SK-N-SH (cell line): ENCODE results near the gene KRT33A. TPM values are rescaled to one million over a fixed set of nuclear protein-coding genes. Genes with fewer than 3 reads are reported as not detected.

Experiments used
- CTCF ChIA-PET: fragments of 300-600, 350-600 bp; formaldehyde crosslinking; extraction: SDS; loops from one replicate; lab custom pipeline; 2021; lab: Yijun Ruan, JAX
- POLR2A ChIA-PET: fragments of 350-600 bp; sonication (Branson Sonifier 250); formaldehyde crosslinking; extraction: SDS; loops from one replicate; lab custom pipeline; 2020; ENCODE audit warnings: antibody characterized with exemption, inconsistent platforms; lab: Yijun Ruan, JAX
- DNase-seq: peaks from one replicate; pipeline ENCODE4 v3.0.0; 2012
- H2AFZ ChIP-seq: fragments of 200-600 bp; sonication (generic); 2 replicates; pipeline ENCODE4 v1.8.1; 2016; ENCODE audit warnings: antibody characterized with exemption, mild to moderate bottlenecking, low read depth
- H3F3A ChIP-seq: fragments of 200-600 bp; sonication (generic); replicated peaks from 2 replicates; pipeline ENCODE3; 2016; ENCODE audit warnings: antibody characterized with exemption, mild to moderate bottlenecking; ENCODE audit not compliant: insufficient read depth
- H3K27ac ChIP-seq, 2 experiments: fragments of 200-500 bp in 1 of 2; fragments of 200-600 bp in 1 of 2; sonication (Bioruptor generic) in 1 of 2; sonication (generic), shearing (Covaris generic) in 1 of 2; 2 replicates each; pipeline versions ENCODE4 v1.5.1 to v1.6.1; 2014 to 2016; ENCODE audit warnings: low read depth in 2 of 2, inconsistent platforms in 1 of 2, low read length in 1 of 2, mild to moderate bottlenecking in 1 of 2, mixed read lengths in 1 of 2
- H3K27me3 ChIP-seq: fragments of 200-600 bp; sonication (generic), shearing (Covaris generic); 2 replicates; pipeline ENCODE4 v1.6.1; 2016; ENCODE audit warnings: mixed run types; ENCODE audit not compliant: insufficient read depth
- H3K36me3 ChIP-seq, 2 experiments: fragments of 200-500 bp in 1 of 2; fragments of 200-600 bp in 1 of 2; sonication (Bioruptor generic) in 1 of 2; sonication (generic) in 1 of 2; replicated peaks in 1 of 2; 2 replicates each; pipeline versions ENCODE3 to v1.5.1; 2014 to 2016; ENCODE audit warnings: low read length in 1 of 2, mild to moderate bottlenecking in 1 of 2; ENCODE audit not compliant: insufficient read depth in 2 of 2, control insufficient read depth in 1 of 2
- H3K4me1 ChIP-seq, 2 experiments: fragments of 200-500 bp in 1 of 2; fragments of 200-600 bp in 1 of 2; sonication (Bioruptor generic) in 1 of 2; sonication (generic), shearing (Covaris generic) in 1 of 2; 2 replicates each; pipeline versions ENCODE4 v1.5.1 to v1.6.1; 2014 to 2016; ENCODE audit warnings: low read depth in 1 of 2, low read length in 1 of 2, mixed run types in 1 of 2; ENCODE audit not compliant: insufficient read depth in 2 of 2, control insufficient read depth in 1 of 2
- H3K4me2 ChIP-seq: fragments of 200-600 bp; sonication (generic), shearing (Covaris generic); 2 replicates; pipeline ENCODE4 v1.6.1; 2017; ENCODE audit warnings: mixed run types
- H3K4me3 ChIP-seq, 2 experiments: fragments of 200-500 bp in 1 of 2; fragments of 200-600 bp in 1 of 2; sonication (Bioruptor generic) in 1 of 2; sonication (generic), shearing (Covaris generic) in 1 of 2; 2 replicates each; pipeline versions ENCODE4 v1.5.1 to v1.8.1; 2014 to 2016; ENCODE audit warnings: low read depth in 2 of 2, inconsistent platforms in 1 of 2, low read length in 1 of 2, mild to moderate bottlenecking in 1 of 2, mixed read lengths in 1 of 2, moderate library complexity in 1 of 2
- H3K79me2 ChIP-seq: fragments of 200-600 bp; sonication (generic); 2 replicates; pipeline ENCODE4 v1.8.1; 2017; ENCODE audit warnings: mild to moderate bottlenecking; ENCODE audit not compliant: insufficient read depth
- H3K9ac ChIP-seq: fragments of 200-600 bp; sonication (generic); 2 replicates; pipeline ENCODE4 v1.6.1; 2017; ENCODE audit warnings: mixed run types
- H3K9me2 ChIP-seq: fragments of 200-600 bp; sonication (generic); 2 replicates; pipeline ENCODE4 v1.6.1; 2017; ENCODE audit warnings: mixed run types
- H3K9me3 ChIP-seq: fragments of 200-600 bp; sonication (generic); 2 replicates; pipeline ENCODE4 v1.6.1; 2017; ENCODE audit warnings: mixed run types, mild to moderate bottlenecking, moderate library complexity
- H4K20me1 ChIP-seq: fragments of 200-600 bp; sonication (generic); 2 replicates; pipeline ENCODE4 v1.6.1; 2017; ENCODE audit warnings: mild to moderate bottlenecking, mixed run types; ENCODE audit not compliant: insufficient read depth
- EP300 ChIP-seq, 2 experiments: IDR thresholded peaks; 2 replicates each; pipeline versions ENCODE4 v1.4.0 to v1.6.1; 2012; ENCODE audit warnings: borderline replicate concordance in 1 of 2, low read depth in 1 of 2, low read length in 1 of 2
- FOSL2 ChIP-seq: IDR thresholded peaks from 2 replicates; pipeline ENCODE4 v1.4.0; 2012; ENCODE audit warnings: low read depth, mild to moderate bottlenecking, moderate library complexity, borderline replicate concordance
- FOXJ3 ChIP-seq: sonication (generic); formaldehyde crosslinking; IDR thresholded peaks from 2 replicates; pipeline ENCODE4 v1.5.1; 2020; ENCODE audit warnings: mild to moderate bottlenecking, missing genetic modification reagents
- GABPA ChIP-seq: IDR thresholded peaks from 2 replicates; pipeline ENCODE4 v1.4.0; 2012; ENCODE audit warnings: low read depth, mild to moderate bottlenecking
- MXI1 ChIP-seq: IDR thresholded peaks from 2 replicates; pipeline ENCODE4 v1.6.1; 2012; ENCODE audit warnings: mild to moderate bottlenecking, low read depth, low read length, improper control_type of control experiment
- NFIC ChIP-seq: IDR thresholded peaks from 2 replicates; pipeline ENCODE4 v1.4.0; 2012; ENCODE audit warnings: borderline replicate concordance
- NRF1 ChIP-seq: IDR thresholded peaks from 2 replicates; pipeline ENCODE4 v1.6.1; 2012; ENCODE audit warnings: low read depth, mild to moderate bottlenecking, low read length
- RXRA ChIP-seq: IDR thresholded peaks from 2 replicates; pipeline ENCODE4 v1.4.0; 2012; ENCODE audit warnings: low read depth, mild to moderate bottlenecking, borderline replicate concordance
- SMC3 ChIP-seq: IDR thresholded peaks from 2 replicates; pipeline ENCODE4 v1.6.1; 2012; ENCODE audit warnings: low read depth, low read length, improper control_type of control experiment
- WGBS: methylation state at CpG from one replicate; pipeline ENCODE4 v1.1.6; 2017; ENCODE audit warnings: low lambda C conversion rate; 5-methylcytosine and 5-hydroxymethylcytosine counted together
- polyA plus RNA-seq, 3 experiments: library from polyadenylated mRNA; depleted of rRNA; stranded (reverse); fragments of >200 nt; gene quantifications; 2 replicates each; pipeline ENCODE4 v1.2.3, GENCODE V29; 2012
- TF ChIP-seq, protein P1 (sequence below): IDR thresholded peaks from 2 replicates; pipeline ENCODE4 v1.4.0; 2012; ENCODE audit warnings: low read depth
- TF ChIP-seq, protein P2 (sequence below): fragments of 200-600 bp; sonication (generic); IDR thresholded peaks from 2 replicates; pipeline ENCODE4 v1.6.1; 2017; ENCODE audit warnings: antibody characterized with exemption, mild to moderate bottlenecking, moderate library complexity
- TF ChIP-seq, protein P3 (sequence below): fragments of 150-350 bp; IDR thresholded peaks from 2 replicates; pipeline ENCODE4 v1.6.1; 2016; ENCODE audit warnings: mild to moderate bottlenecking, low read depth, low read length
- TF ChIP-seq, protein P4 (sequence below): IDR thresholded peaks from 2 replicates; pipeline ENCODE4 v1.6.1; 2012; ENCODE audit warnings: mild to moderate bottlenecking, low read depth, low read length, moderate library complexity
- TF ChIP-seq, protein P5 (sequence below): IDR thresholded peaks from 2 replicates; pipeline ENCODE4 v1.4.0; 2012; ENCODE audit warnings: low read depth, borderline replicate concordance

KRT33A gene
- polyA plus RNA-seq, 1 of the 3 experiments (the other 2 are of a cell fraction) = not detected

DNA sequence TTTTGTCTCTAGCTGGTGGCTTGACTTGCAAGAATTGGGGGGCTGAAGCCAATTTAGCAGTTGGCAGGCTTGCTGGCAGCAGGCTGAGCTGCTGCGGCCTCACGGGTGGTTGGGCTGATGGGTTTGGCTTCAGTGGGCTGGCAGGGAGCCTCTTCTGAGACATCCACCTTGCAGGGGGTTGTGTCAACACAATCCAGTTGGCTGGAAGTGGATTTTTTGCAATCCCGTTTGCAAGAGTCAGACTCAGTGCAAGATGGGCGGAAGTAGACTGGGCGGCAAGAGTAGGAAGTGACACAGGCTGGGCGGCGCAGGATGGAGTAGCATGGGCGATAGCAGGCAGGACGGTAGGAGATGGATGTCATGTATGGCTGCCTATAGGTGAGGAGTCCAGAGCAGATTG lies 43.0 kb downstream of the KRT33A start:
- H3K4me1 ChIP-seq = peaks cover 0 to 15% of the 10 kb centered on the region in 2 experiments; a peak in 1 of 4 replicates
- peaks cover 27% of the 10 kb centered on the region; the same call in 1 of the 2 replicates for H3K27me3 ChIP-seq
- H3K9me2 ChIP-seq = no peaks in the 10 kb centered on the region
- H3K9me3 ChIP-seq = no peaks in the 10 kb centered on the region
- no peaks in the 10 kb centered on the region for H3F3A ChIP-seq
- no peak overlapping the region for H3K4me2 ChIP-seq
- 59% methylated on average over 9 of the region's 9 CpGs for WGBS
- no peaks in the 10 kb centered on the region for H4K20me1 ChIP-seq
- no peak for DNase-seq
- TF ChIP-seq, protein P1, sequence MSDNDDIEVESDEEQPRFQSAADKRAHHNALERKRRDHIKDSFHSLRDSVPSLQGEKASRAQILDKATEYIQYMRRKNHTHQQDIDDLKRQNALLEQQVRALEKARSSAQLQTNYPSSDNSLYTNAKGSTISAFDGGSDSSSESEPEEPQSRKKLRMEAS = no peak
- no peak for TF ChIP-seq FOXJ3
- no peak for TF ChIP-seq GABPA
- TF ChIP-seq, protein P2, sequence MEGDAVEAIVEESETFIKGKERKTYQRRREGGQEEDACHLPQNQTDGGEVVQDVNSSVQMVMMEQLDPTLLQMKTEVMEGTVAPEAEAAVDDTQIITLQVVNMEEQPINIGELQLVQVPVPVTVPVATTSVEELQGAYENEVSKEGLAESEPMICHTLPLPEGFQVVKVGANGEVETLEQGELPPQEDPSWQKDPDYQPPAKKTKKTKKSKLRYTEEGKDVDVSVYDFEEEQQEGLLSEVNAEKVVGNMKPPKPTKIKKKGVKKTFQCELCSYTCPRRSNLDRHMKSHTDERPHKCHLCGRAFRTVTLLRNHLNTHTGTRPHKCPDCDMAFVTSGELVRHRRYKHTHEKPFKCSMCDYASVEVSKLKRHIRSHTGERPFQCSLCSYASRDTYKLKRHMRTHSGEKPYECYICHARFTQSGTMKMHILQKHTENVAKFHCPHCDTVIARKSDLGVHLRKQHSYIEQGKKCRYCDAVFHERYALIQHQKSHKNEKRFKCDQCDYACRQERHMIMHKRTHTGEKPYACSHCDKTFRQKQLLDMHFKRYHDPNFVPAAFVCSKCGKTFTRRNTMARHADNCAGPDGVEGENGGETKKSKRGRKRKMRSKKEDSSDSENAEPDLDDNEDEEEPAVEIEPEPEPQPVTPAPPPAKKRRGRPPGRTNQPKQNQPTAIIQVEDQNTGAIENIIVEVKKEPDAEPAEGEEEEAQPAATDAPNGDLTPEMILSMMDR = no peak
- no peak for TF ChIP-seq SMC3
- TF ChIP-seq, protein P3, sequence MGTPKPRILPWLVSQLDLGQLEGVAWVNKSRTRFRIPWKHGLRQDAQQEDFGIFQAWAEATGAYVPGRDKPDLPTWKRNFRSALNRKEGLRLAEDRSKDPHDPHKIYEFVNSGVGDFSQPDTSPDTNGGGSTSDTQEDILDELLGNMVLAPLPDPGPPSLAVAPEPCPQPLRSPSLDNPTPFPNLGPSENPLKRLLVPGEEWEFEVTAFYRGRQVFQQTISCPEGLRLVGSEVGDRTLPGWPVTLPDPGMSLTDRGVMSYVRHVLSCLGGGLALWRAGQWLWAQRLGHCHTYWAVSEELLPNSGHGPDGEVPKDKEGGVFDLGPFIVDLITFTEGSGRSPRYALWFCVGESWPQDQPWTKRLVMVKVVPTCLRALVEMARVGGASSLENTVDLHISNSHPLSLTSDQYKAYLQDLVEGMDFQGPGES = no peak
- TF ChIP-seq RXRA = no peak
- TF ChIP-seq NFIC = no peak
- no peak for TF ChIP-seq EP300 (IDR thresholded peaks at IDR 0.05; ENCODE audit: borderline replicate concordance in 1 of 2, low read depth in 1 of 2, low read length in 1 of 2)
- no peak for TF ChIP-seq MXI1
- no peak for TF ChIP-seq NRF1
- TF ChIP-seq, protein P4, sequence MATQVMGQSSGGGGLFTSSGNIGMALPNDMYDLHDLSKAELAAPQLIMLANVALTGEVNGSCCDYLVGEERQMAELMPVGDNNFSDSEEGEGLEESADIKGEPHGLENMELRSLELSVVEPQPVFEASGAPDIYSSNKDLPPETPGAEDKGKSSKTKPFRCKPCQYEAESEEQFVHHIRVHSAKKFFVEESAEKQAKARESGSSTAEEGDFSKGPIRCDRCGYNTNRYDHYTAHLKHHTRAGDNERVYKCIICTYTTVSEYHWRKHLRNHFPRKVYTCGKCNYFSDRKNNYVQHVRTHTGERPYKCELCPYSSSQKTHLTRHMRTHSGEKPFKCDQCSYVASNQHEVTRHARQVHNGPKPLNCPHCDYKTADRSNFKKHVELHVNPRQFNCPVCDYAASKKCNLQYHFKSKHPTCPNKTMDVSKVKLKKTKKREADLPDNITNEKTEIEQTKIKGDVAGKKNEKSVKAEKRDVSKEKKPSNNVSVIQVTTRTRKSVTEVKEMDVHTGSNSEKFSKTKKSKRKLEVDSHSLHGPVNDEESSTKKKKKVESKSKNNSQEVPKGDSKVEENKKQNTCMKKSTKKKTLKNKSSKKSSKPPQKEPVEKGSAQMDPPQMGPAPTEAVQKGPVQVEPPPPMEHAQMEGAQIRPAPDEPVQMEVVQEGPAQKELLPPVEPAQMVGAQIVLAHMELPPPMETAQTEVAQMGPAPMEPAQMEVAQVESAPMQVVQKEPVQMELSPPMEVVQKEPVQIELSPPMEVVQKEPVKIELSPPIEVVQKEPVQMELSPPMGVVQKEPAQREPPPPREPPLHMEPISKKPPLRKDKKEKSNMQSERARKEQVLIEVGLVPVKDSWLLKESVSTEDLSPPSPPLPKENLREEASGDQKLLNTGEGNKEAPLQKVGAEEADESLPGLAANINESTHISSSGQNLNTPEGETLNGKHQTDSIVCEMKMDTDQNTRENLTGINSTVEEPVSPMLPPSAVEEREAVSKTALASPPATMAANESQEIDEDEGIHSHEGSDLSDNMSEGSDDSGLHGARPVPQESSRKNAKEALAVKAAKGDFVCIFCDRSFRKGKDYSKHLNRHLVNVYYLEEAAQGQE = no peak
- TF ChIP-seq FOSL2 = no peak
- TF ChIP-seq, protein P5, sequence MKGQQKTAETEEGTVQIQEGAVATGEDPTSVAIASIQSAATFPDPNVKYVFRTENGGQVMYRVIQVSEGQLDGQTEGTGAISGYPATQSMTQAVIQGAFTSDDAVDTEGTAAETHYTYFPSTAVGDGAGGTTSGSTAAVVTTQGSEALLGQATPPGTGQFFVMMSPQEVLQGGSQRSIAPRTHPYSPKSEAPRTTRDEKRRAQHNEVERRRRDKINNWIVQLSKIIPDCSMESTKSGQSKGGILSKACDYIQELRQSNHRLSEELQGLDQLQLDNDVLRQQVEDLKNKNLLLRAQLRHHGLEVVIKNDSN = no peak
- no peaks in the 10 kb centered on the region for H3K36me3 ChIP-seq
- H3K27ac ChIP-seq = no peak overlapping the region
- no peak overlapping the region for H2AFZ ChIP-seq
- H3K79me2 ChIP-seq = no peaks in the 10 kb centered on the region
- no peak overlapping the region for H3K9ac ChIP-seq
- POLR2A ChIA-PET = no interaction called here
- CTCF ChIA-PET = interaction anchor here (2.5 to 3.0 kb wide), 2 partner anchors 14 to 22 kb away, joined by 9 to 16 read pairs; no protein-coding TSS in a partner anchor
- H3K4me3 ChIP-seq = no peak overlapping the region
